ENCODE data around the gene RIMS3.
A peak's percentile ranks its signal among the peaks of the same experiment; 100 is the strongest.

RIMS3 gene

DNA sequence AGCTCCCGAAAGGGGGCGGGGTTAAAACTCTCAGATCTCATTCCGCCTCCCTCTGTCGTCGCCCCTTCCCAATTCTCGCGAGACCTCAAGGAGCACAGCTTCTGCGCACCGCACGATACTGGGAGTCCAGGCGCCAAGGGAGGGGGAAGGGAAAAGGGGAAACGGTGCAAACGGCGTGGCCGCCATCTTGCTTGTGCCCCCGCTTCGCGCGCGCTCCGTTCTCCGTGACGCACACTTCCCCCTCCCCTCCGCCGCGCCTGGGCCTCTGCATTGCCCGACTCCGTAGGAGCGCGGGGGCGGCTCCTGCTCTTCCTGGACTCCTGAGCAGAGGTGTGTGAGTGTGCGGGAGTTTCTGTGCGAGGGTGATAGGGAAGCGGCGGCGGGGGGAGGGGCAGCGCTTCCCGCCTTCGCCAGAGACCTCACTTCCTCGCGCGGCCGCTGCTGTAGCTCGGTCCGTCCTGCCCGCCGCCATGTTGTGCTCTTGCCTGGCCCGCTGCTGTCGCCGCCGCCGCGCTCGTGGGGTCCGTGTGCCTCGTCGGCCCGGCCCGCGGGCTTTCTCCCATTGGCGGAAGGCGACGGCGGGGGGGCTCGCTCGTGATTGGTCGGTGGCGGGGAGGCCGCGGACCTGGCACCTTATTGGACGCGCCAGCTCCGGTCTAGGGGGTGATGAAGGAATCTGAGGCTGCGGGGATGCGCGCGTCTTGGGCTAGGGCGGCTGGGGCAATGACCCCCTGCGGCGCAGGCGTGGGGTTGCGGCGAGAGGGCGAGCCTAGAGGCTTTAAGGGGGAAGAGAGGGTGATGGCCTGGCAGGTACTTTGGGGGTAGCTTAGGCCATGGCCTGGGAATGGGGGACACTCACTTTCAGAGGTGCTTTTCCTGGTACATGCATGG, 26.3 kb upstream of the RIMS3 start, which contains the start of gene NFYC:
NFYC (plus strand) TSS at position 167 of the 891 bp plus-strand sequence. CDS start 47,140 bp downstream, outside the sequence.
- peak; percentile 92 for DNase-seq (ENCODE audit: low read depth)

DNA sequence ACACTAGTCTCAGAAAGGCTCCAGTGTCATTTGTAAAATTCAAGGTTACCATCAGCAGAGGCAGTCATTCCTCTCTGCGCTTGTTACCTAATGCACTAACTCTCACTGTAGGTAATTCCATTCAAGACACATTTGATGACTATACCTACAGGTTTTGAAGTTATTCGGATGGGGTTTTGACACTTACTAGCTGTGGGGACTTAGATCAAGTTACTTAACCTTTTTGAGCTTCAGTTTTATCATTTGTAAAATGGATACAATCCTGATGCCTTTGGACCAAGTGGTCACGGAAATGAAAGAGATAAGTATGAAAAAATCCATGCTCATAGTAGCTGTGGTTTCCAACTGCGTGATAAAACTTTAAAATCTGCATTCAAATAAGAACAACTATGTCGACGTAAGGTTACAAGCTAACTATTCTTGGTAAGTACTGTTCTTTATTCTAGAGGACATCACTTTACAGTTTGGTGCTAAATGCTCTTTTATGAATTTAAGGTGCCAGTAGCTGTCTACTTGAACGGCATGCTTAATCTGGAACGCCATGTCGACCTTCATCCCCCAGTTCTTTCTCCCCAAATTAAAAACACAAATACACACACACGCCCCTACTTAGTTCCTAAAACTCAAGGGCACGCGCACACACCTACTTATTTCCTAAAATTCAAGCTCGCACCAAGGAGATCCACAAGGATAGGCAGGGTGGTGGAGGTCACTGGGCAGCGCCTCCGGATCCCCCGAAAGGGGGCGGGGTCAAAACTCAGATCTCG, 25.5 kb upstream of the RIMS3 start:
- no peak for DNase-seq (ENCODE audit: low read depth)

DNA sequence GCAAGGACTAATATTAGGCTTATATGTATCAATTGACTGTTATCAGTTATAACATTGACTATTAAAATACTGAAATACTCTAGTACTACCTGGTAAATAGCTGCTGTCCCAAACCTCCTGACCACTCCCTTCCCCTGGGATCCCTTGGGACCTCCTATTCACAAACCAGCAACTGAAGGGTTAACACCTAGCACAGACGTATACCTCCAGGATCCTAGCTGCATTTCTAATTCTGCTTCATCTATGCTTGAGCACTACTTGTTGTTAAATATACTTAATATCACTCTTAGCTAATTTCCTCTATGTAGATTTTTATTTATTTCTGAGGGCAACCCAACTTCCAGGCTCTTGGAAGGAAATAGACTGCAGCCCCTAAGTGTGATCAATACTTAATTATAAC, 24.3 kb upstream of the RIMS3 start:
- DNase-seq (ENCODE audit: low read depth): no peak

DNA sequence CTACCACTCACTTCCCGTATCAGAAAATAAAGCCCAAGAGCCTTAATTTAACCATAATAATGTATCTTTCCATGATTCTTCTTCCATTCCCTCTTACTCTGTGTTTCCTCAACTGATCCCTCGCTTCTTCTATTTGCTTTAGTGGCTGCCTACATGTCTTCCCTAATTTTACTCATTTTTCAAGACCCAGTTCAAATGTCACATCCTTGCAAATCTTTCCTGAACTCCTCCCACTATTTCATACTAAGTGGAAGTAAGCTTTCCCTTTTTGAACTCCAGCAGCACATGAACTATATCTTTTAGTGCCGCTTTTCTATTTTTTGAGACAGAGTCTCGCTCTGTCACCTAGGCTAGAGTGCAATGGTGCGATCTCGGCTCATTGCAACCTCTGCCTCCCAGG, 22.2 kb upstream of the RIMS3 start:
- no peak for DNase-seq (ENCODE audit: low read depth)

DNA sequence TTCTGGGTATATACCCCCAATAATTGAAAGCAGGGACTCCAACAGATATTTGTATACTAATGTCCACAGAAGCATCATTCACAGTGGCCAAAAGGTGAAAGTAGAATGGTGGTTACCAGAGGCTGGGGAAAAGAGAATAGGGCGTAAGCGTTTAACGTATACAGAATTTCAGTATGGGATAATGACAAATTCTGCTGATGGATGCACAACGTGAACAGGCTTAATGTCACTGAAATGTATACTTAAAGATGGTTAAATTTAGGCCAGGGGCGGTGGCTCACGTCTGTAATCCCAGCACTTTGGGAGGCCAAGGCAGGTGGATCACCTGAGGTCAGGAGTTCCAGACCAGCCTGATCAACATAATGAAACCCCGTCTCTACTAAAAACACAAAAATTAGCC, 21.6 kb upstream of the RIMS3 start:
- DNase-seq (ENCODE audit: low read depth): no peak

DNA sequence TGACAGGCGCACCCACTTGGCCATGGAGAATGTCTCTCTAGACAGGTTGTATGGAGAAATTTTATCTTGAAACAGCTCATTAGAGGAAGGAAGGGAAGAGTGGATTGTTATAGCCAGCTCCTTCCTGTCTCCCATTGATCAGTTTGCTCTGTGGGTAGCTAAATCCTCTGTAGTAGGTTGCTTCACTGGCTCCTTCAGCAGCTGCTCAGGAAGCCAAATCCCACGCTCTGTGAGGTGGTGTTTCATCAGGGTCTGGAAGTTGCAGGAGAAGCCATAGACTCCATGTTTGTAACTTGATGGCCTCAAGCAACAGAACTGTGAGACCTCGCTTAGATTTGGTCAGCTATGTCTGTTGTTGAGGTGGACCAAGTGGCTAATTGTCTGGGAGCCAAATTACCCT, 19.2 kb upstream of the RIMS3 start:
- DNase-seq (ENCODE audit: low read depth): no peak

DNA sequence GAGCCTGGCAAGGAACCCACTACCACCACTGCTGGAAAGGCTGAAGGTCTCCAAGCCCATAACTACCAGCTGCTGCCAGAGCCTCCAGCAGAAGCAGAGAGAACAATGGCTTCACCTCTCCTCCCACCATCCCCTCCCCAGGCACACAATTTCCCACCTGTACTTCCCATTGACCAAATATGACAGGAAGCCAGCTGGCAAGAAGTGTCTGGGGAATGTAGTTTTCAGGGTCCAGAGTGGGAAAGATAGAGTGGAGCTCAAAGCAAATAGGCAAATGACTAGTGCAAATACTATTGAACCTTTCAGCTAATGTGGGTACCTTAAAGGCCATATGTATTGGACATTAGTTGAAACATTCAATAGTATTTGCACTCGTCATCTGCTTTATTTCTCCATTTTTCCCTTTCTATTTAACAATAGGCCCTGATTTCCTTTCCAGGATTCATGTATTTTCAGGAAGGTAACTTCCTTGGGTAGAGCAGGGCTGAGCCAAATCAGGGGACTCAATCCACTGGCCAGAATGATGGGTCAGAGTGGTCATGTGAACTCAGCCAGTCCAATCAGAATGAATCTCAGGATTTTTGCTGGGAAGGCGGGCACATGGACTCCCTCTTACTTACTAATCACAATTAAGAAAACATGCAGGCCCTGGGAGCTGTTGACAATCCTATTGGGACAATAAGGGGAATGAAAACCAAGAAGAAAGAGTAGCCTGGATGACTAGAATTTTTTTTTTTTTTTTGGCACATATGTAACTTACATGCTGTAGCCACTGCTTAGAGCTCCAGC, 13.9 kb upstream of the RIMS3 start:
- no peak for DNase-seq (ENCODE audit: low read depth)

DNA sequence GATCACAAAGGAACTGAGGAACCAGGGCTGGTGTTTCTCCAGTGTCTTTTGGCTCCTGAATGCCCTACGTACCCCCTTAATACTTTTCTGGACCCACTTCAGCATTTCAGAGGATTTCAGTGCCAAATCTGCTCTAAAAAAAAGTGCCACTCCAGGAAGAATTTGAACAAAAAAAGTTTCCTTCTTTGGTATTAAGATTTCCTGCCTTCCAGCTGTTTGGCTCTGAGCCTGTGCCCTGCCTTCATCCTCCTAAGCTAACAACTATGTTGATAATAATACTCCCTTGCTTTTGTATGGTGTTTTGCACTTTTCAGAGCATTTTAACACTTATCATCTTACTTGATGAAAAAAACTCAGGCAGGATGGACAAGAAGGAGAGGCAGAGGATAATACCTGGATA, 11.0 kb upstream of the RIMS3 start:
- DNase-seq (ENCODE audit: low read depth): no peak

DNA sequence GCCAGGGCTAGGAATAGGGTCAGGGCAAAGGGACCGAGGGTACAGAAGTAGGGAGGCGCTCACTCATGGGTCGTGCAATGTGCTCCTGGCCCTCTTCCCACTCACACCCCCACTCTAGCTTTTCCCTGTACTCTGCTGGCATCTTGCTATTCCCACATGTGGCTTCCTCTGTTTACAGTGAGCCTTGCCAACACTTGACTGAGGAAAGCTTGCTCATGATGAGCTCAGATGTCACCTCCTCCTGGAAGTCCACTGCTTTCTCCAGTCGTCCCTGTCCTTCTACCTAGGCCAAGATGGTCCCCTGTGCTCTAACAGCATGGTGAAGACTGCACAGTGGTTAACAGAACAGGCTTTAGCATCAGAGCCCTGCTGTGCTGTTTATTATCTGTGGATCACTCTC, 8.0 kb upstream of the RIMS3 start:
- DNase-seq (ENCODE audit: low read depth): no peak

DNA sequence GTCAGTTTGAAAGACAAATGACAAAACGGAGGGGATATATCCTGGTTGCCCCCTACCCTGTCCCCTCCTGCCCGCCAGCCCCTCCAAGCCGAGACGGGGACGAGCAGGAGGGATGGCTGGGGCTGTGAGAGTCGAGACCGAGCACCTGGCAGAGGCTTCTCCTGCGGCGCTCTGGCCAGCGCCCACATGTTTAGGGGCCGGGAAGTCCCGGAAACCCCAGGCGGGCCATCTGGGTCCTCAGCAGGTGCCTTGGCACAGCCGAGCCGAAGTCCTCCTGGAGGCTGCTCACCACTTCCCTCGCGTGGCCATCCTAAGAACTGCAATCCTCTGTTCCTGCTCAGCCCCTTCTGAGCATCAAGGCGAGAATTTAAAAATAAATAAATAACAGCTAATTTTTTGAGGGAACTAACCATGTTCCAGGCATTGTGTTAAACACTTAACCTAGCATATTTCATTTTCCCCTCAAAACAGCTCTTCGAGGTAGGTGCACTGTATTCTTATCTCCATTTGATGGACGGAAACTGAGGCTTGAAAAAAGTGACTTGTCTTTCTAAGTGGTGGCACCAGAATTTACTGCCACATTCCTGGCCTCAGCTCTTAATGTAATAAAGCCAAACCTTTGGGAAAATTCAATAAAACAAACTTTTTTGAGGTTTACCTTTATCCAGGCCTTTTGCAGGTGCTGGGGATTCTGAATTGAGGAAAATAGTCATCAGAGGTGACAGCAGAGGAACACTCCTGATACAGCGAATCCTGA, 3.5 kb upstream of the RIMS3 start:
- no peak for DNase-seq (ENCODE audit: low read depth)

DNA sequence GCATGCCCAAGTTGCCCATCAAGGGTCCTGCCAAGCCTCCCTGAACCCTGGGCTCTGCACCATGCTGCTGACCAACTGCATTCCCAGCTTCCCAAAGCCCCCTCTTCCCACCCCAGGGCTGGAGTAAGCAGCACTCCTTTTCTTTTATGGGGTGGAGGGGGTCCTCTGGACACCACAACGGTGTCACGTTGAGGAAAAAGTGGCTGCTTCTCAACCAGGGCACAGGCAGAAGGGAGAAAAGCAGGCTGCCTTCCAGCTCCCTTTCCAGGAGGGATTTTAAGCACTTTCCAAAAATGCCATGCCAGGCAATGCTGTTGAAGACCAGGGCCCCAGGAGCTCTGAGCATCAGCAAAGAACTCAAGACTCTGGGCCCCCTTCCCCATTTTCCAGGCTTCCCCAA, 691 bp downstream of the RIMS3 start:
- DNase-seq (ENCODE audit: low read depth): no peak

DNA sequence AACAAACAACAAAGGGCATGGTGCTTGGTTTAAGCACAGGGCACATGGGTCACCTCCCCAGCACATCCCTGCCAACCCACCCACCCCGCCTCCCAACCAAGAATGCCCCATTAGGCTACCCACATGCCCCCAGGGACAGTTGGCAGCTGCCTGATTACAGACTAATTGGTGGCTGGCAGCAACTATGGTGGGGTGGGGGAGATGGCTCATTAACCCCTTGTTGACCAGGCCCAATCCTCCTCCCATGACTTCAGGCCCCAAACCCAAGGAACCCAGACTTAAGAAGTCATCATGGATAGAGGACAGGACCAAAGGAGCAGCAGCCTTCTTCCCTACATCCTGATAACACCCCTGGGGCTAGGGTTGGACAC, 1.3 kb downstream of the RIMS3 start:
- DNase-seq (ENCODE audit: low read depth): no peak

DNA sequence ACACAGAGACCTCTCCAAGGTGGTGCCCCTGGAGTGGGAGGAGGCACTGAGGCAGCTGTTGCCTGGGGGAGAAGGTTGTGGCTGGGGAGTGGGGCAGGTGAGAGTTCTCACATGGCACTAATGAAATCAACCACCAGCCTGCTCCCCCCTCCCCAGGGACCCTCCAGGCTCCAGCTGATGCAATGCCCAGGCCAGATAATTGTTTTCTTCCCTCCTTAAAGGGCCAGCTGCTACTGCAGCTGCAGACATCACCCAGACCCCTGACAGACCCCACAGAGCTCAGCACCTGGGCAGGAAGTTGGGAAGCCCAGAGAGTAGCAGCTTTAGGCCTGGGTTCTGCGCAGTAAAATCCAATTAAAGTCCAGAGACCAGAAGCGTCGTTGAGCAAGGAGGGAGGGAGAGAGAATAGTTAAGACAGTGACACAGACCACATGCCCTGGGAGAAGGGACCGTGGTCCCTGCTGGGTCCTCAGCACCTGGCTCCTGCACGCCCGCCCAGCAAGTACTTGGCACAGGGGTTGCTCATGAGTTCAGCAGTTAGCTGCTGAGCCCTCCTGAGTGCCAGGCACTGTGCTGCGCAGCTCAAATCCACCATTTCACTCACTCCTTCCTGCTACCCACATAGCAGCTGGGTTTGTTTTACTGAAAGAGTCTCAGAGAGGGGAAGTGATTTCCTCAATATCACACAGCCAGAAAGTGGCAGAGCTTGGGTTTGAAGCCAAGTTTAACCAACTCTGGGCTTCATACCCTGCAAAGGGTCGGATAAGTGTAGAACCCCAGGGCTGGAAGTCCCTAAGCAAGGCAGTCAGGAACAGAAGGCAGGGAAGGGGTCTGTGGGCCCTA, 1.9 kb downstream of the RIMS3 start:
- no peak for DNase-seq (ENCODE audit: low read depth)

DNA sequence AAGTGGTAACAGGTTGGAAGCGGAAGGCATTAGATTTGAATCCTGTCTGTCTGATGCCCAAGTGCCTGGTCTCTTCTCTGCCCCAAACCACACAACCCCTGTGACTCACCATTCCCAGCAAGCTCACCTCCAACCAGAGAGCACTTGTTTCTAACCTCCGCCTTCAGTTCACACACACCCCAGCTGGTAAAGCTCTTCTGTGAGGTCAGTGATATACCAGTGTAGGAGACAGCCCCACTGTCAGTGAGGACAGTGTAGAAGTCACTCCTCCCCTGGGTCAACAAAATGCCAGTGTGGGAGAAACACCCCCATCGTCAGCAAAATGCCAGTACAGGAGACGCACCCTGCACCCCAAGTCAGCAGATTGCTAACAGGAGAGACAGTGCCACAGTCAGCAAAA, 2.6 kb downstream of the RIMS3 start:
- DNase-seq (ENCODE audit: low read depth): no peak

DNA sequence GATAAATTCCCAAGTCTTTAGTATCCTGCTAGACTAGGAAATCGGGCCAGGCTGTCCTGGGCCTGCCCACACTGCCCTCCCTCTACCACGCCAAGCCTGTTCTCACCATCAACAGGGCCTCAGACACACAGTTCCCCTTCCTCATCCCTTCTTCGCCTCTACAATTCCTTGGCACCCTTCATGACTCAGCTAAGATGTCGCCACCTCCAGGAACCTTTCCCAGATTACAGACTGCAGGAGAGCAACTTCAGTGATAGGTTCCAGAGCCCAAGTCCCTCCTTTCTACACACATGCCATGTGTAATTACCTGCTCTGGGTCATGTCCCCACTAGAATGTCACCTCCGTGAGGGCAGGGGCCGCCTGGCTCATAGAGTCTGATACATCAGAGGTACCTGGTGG, 3.3 kb downstream of the RIMS3 start:
- no peak for DNase-seq (ENCODE audit: low read depth)

DNA sequence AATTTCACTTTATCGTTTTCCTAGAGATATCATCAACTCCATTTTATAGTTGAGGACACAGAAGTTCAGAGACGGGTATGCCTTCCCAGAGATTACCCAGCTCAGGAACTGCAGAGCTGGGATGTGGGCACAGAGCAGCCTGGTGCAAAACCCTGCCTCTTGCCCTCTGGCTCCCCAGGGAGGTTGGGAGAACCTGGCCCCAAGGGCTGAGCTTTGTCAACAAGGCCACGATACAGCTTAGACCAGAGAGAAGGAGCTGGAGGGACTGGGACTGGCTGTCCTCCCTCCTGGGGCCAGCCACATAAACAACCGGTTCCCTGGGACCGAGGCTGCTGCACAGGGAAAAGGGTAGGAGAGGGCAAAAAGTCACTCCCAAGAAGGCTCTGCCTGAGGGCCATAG, 3.8 kb downstream of the RIMS3 start:
- DNase-seq (ENCODE audit: low read depth): no peak

DNA sequence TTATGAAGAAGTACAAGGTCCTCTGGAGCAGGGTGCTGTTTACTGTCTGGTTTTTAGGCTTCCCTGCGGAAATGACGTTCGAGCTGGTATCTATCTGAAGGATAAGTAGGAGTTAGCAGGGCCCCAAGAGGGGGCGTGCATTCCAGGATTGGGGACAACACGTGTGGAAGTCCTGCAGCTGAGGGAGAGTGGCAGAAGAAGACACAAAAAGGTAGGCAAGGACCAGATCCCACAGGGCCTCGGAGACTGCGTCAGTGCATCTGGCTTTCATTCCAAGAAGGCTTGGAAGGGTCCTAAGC, 5.9 kb downstream of the RIMS3 start:
- DNase-seq (ENCODE audit: low read depth): no peak

DNA sequence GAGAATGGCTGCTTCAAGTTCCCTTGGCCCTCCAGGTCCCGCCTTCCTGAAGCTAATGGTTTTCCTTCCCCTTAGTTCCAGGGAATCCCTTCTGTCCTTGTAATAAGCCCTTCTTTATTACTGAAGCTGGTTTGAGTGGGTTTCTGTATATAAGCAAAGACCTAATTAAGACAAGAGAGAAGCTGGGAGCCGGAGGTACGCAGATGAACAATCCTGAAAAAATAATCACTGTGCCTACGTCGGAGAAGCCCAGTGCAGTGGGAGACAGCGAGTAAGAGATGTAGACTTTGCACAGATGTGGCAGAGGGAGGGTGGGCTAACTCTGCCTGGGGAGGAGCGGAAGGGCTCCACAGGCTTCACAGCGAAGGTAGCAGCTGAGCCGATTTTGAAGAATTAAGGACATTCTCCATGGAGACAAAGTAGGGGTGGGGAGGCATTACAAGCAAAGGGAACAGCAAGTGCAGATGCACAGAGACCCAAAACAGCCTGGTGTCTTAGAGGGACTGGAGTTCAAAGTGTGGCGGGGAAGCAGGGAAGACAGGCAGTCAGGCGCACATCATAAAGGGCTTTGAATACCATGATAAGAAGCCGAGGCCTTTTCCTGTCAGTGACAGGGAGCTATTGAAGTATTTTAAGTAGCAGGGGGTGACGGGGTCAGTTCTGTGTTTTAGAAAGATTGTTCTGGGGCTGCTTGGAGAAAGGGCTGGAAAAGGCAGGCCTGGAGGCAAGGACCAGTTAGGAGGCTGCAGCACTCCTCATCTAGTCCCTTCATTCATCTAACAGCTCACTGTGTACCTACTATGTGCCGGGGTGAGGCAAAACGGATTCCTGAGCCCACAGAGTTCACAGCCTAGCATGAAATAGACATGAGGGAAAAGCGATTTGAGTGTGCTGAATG, 6.5 kb downstream of the RIMS3 start:
- no peak for DNase-seq (ENCODE audit: low read depth)

DNA sequence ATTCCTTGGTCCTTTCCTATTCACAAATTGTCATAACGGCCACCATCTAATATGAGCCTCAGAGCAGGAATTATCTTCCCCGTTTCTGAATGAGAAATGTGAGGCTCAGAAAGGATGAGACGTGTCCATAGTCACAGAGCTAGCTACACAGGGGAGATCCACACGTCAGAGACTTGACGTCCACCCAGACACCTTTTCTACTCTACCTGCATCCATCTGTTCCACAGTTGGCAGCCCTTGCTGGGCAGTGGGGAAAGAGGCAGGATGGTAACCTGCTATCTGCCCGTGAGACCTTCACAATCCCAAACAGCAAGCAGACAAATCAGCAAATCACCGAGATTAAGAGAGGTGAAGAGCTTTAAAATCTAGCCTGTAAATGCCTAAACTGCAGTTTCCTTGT, 8.4 kb downstream of the RIMS3 start:
- DNase-seq (ENCODE audit: low read depth): no peak

Measured in HS-5 (cell line).